Hepatocyte (in vitro differentiated cells): ENCODE measurements around the gene RAB3IL1. TPM values are rescaled to one million over a fixed set of nuclear protein-coding genes. Genes with fewer than 3 reads are reported as not detected.

Experiments
- DNase-seq: peaks from one replicate; pipeline ENCODE4 v3.0.0-alpha.2; 2016; ENCODE audit warnings: low spot score
- H2AFZ ChIP-seq: fragments of 200-600 bp; sonication (generic); 2 replicates; pipeline ENCODE4 v1.6.0; 2016; ENCODE audit warnings: antibody characterized with exemption, mild to moderate bottlenecking
- H3K27ac ChIP-seq: fragments of 200-600 bp; sonication (generic); 2 replicates; pipeline ENCODE4 v1.5.1; 2016; ENCODE audit warnings: mild to moderate bottlenecking
- H3K27me3 ChIP-seq: fragments of 200-600 bp; sonication (generic); 2 replicates; pipeline ENCODE4 v1.6.1; 2016
- H3K36me3 ChIP-seq: fragments of 200-600 bp; sonication (generic); replicated peaks from 2 replicates; pipeline ENCODE4 v1.5.1; 2016; ENCODE audit warnings: low read depth; ENCODE audit not compliant: insufficient read depth
- H3K4me1 ChIP-seq: fragments of 200-600 bp; sonication (generic); 2 replicates; pipeline ENCODE4 v1.5.1; 2016; ENCODE audit warnings: mild to moderate bottlenecking, moderate library complexity; ENCODE audit not compliant: insufficient read depth
- H3K4me2 ChIP-seq: fragments of 200-600 bp; sonication (generic); 2 replicates; pipeline ENCODE4 v1.6.0; 2016
- H3K4me3 ChIP-seq: fragments of 200-600 bp; sonication (generic); 2 replicates; pipeline ENCODE4 v1.5.1; 2016; ENCODE audit warnings: mild to moderate bottlenecking
- H3K79me2 ChIP-seq: fragments of 200-600 bp; sonication (generic); 2 replicates; pipeline ENCODE4 v1.6.0; 2017; ENCODE audit warnings: mild to moderate bottlenecking
- H3K9me2 ChIP-seq: fragments of 200-600 bp; sonication (generic); replicated peaks from 2 replicates; pipeline ENCODE4 v1.6.0; 2017; ENCODE audit warnings: mild to moderate bottlenecking; ENCODE audit not compliant: insufficient read depth
- H3K9me3 ChIP-seq: fragments of 200-600 bp; sonication (generic); 2 replicates; pipeline ENCODE4 v1.5.1; 2016; ENCODE audit warnings: low read depth, mild to moderate bottlenecking
- H4K20me1 ChIP-seq: fragments of 200-600 bp; sonication (generic); 2 replicates; pipeline ENCODE4 v1.6.0; 2016; ENCODE audit warnings: mild to moderate bottlenecking; ENCODE audit not compliant: insufficient read depth, poor library complexity, severe bottlenecking
- EZH2 ChIP-seq: fragments of 200-600 bp; sonication (generic); IDR thresholded peaks from 2 replicates; pipeline ENCODE4 v1.6.1; 2016; ENCODE audit warnings: antibody characterized with exemption, mild to moderate bottlenecking, borderline replicate concordance
- EZH2phosphoT487 ChIP-seq: fragments of 200-600 bp; sonication (generic); IDR thresholded peaks from one replicate; pipeline ENCODE4 v1.6.1; 2018; ENCODE audit warnings: antibody characterized with exemption, mild to moderate bottlenecking, low read depth, moderate library complexity; ENCODE audit not compliant: unreplicated experiment, severe bottlenecking
- WGBS: methylation state at CpG from one replicate; pipeline ENCODE4 v1.1.6; 2016; ENCODE audit warnings: low lambda C conversion rate; ENCODE audit errors: missing lambda C conversion rate; 5-methylcytosine and 5-hydroxymethylcytosine counted together
- polyA plus RNA-seq: library from polyadenylated mRNA; unstranded; fragments of >200 nt; fragmentation: Nextera tagmentation; extraction: Ambion mirVana; gene quantifications from 2 replicates; pipeline ENCODE4 v1.2.1, GENCODE V29; 2016
- total RNA-seq: library from RNA; depleted of rRNA; stranded (reverse); fragments of >200 nt; gene quantifications from 2 replicates; pipeline ENCODE4 v1.2.3, GENCODE V29; 2014
- TF ChIP-seq, protein P1 (sequence below): fragments of 200-600 bp; sonication (generic); IDR thresholded peaks from 2 replicates; pipeline ENCODE4 v1.5.1; 2016; ENCODE audit warnings: antibody characterized with exemption, mild to moderate bottlenecking; ENCODE audit not compliant: poor library complexity

RAB3IL1 gene
- total and polyA plus RNA-seq, 2 experiments from 2014 or later, result 10.8 to 18.6 TPM

DNA sequence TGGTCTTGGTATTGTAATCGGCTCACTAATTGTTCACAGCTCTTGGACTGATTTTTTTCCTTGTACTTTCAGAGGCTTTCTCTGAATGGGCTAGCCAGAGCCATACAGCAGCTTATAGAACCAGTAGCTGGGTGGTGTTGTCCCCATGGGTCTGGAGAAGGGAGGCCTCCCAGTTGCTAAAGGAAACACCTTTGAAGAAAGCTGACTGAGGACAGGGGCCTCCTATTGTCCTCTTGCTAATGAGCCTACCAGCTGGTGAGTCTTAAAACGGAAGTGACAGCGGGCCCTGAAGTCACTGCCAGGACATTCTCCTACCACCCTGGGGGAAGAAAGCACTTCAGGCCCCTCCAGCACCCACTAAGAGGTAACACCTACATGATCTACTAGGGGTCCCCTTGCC lies 36.0 kb downstream of the RAB3IL1 start:
- TF ChIP-seq, protein P1, sequence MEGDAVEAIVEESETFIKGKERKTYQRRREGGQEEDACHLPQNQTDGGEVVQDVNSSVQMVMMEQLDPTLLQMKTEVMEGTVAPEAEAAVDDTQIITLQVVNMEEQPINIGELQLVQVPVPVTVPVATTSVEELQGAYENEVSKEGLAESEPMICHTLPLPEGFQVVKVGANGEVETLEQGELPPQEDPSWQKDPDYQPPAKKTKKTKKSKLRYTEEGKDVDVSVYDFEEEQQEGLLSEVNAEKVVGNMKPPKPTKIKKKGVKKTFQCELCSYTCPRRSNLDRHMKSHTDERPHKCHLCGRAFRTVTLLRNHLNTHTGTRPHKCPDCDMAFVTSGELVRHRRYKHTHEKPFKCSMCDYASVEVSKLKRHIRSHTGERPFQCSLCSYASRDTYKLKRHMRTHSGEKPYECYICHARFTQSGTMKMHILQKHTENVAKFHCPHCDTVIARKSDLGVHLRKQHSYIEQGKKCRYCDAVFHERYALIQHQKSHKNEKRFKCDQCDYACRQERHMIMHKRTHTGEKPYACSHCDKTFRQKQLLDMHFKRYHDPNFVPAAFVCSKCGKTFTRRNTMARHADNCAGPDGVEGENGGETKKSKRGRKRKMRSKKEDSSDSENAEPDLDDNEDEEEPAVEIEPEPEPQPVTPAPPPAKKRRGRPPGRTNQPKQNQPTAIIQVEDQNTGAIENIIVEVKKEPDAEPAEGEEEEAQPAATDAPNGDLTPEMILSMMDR, result no peak
- H3K9me3 ChIP-seq, result no peaks in the 10 kb centered on the region
- 64% methylated on average over 3 of the region's 3 CpGs for WGBS
- no peaks in the 10 kb centered on the region for H3K4me1 ChIP-seq
- no peaks in the 10 kb centered on the region for H3K36me3 ChIP-seq
- no peak overlapping the region for H3K4me2 ChIP-seq
- DNase-seq, result no peak
- H3K27ac ChIP-seq, result no peak overlapping the region
- no peak overlapping the region for H3K4me3 ChIP-seq
- H2AFZ ChIP-seq, result no peak overlapping the region
- no peaks in the 10 kb centered on the region for H4K20me1 ChIP-seq
- H3K9me2 ChIP-seq, result no peaks in the 10 kb centered on the region
- no peaks in the 10 kb centered on the region for H3K79me2 ChIP-seq
- no peaks in the 10 kb centered on the region for H3K27me3 ChIP-seq

DNA sequence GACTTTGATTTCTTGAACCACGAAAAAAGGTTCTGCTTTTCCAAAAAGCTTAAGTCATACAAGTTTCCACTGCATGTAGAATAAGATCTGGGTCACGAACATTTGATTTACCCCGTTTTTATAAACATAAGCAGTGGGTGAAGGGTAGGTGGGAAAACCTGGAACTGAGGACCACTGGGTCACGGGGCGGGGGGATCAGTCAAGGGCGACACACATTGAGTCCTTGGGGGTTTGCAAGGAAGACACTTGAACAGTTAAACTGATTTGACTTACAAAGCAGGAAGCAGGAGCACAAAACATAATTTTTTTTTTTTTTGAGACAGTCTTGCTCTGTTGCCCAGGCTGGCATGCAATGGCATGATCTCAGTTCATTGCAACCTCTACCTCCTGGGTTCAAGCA lies 36.9 kb downstream of the RAB3IL1 start:
- Histone ChIP-seq H4K20me1 (no peaks in the 10 kb centered on the region), H3K4me3 (no peak overlapping the region), H3K27me3 (no peaks in the 10 kb centered on the region), H3K27ac (no peak overlapping the region), H3K4me1 (no peaks in the 10 kb centered on the region), H3K9me2 (no peaks in the 10 kb centered on the region), H3K79me2 (no peaks in the 10 kb centered on the region), H3K4me2 (no peak overlapping the region), H3K9me3 (no peaks in the 10 kb centered on the region), H3K36me3 (no peaks in the 10 kb centered on the region), H2AFZ (no peak overlapping the region)
- WGBS, result 80% methylated on average over 6 of the region's 6 CpGs
- no peak for TF ChIP-seq EZH2
- no peak for TF ChIP-seq EZH2phosphoT487
- TF ChIP-seq, protein P1, result no peak
- no peak for DNase-seq

DNA sequence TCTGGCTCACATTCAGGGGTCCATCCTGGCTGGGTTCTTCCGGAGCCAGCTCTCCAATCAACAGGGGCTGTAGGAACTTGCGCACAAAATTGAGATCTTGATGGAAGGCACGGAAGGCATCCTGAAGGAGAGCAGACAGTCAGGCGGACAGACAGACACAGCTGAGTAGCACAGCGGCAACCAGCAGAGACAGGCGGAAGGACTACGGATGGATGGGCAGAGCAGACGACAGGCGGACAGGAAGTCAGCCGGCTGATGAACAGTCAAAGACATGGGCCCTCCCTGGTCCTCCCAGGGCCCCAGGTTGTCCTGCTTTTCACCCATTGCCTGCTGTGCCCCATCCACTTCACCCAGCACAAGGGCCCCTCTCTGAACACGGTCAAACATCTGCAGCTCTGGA lies 37.3 kb downstream of the RAB3IL1 start:
- Histone ChIP-seq H2AFZ (no peak overlapping the region), H3K4me1 (no peaks in the 10 kb centered on the region), H4K20me1 (no peaks in the 10 kb centered on the region), H3K4me2 (no peak overlapping the region), H3K79me2 (no peaks in the 10 kb centered on the region), H3K4me3 (no peak overlapping the region), H3K36me3 (no peaks in the 10 kb centered on the region), H3K9me3 (no peaks in the 10 kb centered on the region), H3K27me3 (no peaks in the 10 kb centered on the region), H3K27ac (no peak overlapping the region), H3K9me2 (no peaks in the 10 kb centered on the region)
- TF ChIP-seq, protein P1, result no peak
- TF ChIP-seq EZH2, result no peak
- no peak for TF ChIP-seq EZH2phosphoT487
- DNase-seq, result no peak
- WGBS, result 92% methylated on average over 11 of the region's 11 CpGs

DNA sequence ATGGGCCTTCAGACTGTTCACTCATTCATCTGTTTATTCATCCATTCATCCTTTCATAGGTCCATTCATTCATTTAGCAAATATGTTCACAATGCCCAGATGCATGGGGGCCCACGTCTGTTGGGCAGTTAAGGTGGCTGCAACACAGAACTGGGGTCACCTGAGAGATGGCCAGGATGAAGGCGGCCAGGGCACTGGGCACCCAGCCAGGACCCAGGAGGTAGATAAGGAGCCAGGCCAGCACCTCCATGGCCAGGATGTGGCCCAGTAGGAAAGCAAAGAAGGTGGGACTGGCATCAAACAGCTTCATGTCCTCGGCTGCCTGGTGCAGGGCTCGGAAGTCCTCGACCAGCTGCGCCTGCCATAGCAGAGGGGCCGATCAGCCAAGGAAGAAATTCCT lies 38.2 kb downstream of the RAB3IL1 start:
- no peak overlapping the region for H3K4me3 ChIP-seq
- H3K27ac ChIP-seq, result no peak overlapping the region
- no peaks in the 10 kb centered on the region for H3K9me2 ChIP-seq
- TF ChIP-seq EZH2 (no peak), EZH2phosphoT487 (no peak)
- TF ChIP-seq, protein P1, result no peak
- H4K20me1 ChIP-seq, result no peaks in the 10 kb centered on the region
- DNase-seq, result no peak
- no peaks in the 10 kb centered on the region for H3K9me3 ChIP-seq
- no peaks in the 10 kb centered on the region for H3K79me2 ChIP-seq
- H3K4me1 ChIP-seq, result no peaks in the 10 kb centered on the region
- no peak overlapping the region for H3K4me2 ChIP-seq
- H2AFZ ChIP-seq, result no peak overlapping the region
- H3K36me3 ChIP-seq, result no peaks in the 10 kb centered on the region
- WGBS, result 98% methylated on average over 7 of the region's 7 CpGs
- no peaks in the 10 kb centered on the region for H3K27me3 ChIP-seq
